Measurements from ENCODE around the gene IGIP. TPM values are rescaled to one million over a fixed set of nuclear protein-coding genes. Genes with fewer than 3 reads are reported as not detected.

The IGIP gene
- polyA plus RNA-seq, 3 donors, result 0.08 to 0.75 TPM; not detected in 1

DNA sequence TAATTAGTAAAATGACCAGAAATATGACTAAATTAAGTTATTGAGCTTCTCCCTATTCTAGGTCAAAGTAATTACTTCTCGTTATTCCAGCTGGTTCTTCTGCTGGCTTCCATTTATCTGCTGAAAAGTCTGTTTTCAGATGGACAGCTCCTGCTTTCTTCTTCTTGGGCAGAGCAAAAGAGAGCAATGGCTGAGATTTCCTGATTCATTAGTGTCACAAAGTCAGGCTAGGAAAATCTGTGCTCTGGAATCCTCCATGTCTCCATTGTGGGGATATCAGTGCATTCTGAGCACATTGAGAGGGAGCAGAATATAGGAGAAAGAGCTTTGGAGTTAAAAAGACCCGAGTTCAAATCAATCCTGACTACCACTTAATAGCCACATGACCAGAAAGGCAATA lies 48.9 kb upstream of the IGIP start:
- no peak overlapping the region for H2AFZ ChIP-seq (ENCODE audit: insufficient read depth, low read depth, low read length, poor library complexity, severe bottlenecking)
- 100% methylated on average over 1 of the region's 2 CpGs for WGBS (ENCODE audit: insufficient coverage)
- H4K20me1 ChIP-seq (ENCODE audit: insufficient read depth, low read length), result no peaks in the 10 kb centered on the region
- Mint-ChIP-seq H3K9me3 (peaks cover 0 to 2% (median 0%) of the 10 kb centered on the region in 7 donors), H3K27ac (no peak overlapping the region), H3K36me3 (no peaks in the 10 kb centered on the region), H3K4me1 (no peaks in the 10 kb centered on the region), H3K4me3 (peak overlapping the region in 1 of 2 donors; percentile 31), H3K27me3 (ENCODE audit: low read depth in 3 of 3) (peaks cover 14 to 48% (median 31%) of the 10 kb centered on the region in 3 donors)
- no peaks in the 10 kb centered on the region for H3K9me3 ChIP-seq (replicated peaks in 1 of 2; ENCODE audit: control insufficient read depth in 1 of 2, insufficient read depth in 1 of 2, low read length in 2 of 2)
- H3K27ac ChIP-seq (ENCODE audit: low read depth in 1 of 2, low read length in 2 of 2), result no peak overlapping the region
- no peak overlapping the region for H3K4me2 ChIP-seq (replicated peaks; ENCODE audit: extremely low read depth, low read length, poor library complexity, severe bottlenecking)
- TF ChIP-seq, protein P1, sequence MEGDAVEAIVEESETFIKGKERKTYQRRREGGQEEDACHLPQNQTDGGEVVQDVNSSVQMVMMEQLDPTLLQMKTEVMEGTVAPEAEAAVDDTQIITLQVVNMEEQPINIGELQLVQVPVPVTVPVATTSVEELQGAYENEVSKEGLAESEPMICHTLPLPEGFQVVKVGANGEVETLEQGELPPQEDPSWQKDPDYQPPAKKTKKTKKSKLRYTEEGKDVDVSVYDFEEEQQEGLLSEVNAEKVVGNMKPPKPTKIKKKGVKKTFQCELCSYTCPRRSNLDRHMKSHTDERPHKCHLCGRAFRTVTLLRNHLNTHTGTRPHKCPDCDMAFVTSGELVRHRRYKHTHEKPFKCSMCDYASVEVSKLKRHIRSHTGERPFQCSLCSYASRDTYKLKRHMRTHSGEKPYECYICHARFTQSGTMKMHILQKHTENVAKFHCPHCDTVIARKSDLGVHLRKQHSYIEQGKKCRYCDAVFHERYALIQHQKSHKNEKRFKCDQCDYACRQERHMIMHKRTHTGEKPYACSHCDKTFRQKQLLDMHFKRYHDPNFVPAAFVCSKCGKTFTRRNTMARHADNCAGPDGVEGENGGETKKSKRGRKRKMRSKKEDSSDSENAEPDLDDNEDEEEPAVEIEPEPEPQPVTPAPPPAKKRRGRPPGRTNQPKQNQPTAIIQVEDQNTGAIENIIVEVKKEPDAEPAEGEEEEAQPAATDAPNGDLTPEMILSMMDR (IDR thresholded peaks at IDR 0.05), result no peak
- no peaks in the 10 kb centered on the region for H3K36me3 ChIP-seq (replicated peaks in 1 of 2; ENCODE audit: control insufficient read depth in 1 of 2, insufficient read depth in 2 of 2, low read length in 2 of 2)
- no peak overlapping the region for H3K4me3 ChIP-seq (replicated peaks in 1 of 3; ENCODE audit: low read depth in 2 of 3, low read length in 3 of 3)
- DNase-seq, result no peak
- H3K4me1 ChIP-seq (ENCODE audit: control insufficient read depth in 1 of 2, insufficient read depth in 2 of 2, low read length in 2 of 2), result no peaks in the 10 kb centered on the region
- peaks cover 13 to 39% of the 10 kb centered on the region in 2 donors for H3K27me3 ChIP-seq (ENCODE audit: control insufficient read depth in 2 of 2, insufficient read depth in 2 of 2, low read length in 2 of 2)
- no peak overlapping the region for H3K9ac ChIP-seq (ENCODE audit: insufficient read depth, low read length, poor library complexity, severe bottlenecking)
- intact Hi-C loops (cut with micrococcal nuclease), result loop anchor here (5.0 kb wide), 1 partner anchor 66 kb away; no protein-coding TSS in a partner anchor
- H3K79me2 ChIP-seq (ENCODE audit: insufficient read depth, low read length), result no peaks in the 10 kb centered on the region

DNA sequence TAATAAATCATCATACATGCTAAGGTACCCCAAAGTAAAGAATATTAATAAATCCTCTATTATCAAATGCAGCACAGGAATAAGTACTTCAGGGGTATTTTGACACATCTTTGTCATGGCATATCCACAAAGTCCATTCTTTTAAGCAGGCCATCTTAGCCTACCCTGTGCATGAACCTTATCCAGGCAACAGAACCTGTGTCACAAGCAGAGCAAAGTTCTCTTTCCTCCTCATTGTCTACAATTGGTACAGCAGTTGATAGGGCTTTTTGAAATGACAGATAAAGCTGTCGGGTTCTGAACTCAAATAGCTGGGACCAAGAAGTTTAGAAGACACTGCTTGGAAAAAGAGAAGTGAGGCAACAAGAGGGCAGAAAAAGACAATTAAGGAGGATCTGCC lies 42.6 kb upstream of the IGIP start:
- TF ChIP-seq, protein P1 (IDR thresholded peaks at IDR 0.05), result no peak
- WGBS (ENCODE audit: insufficient coverage), result 60% methylated on average over 1 of the region's 1 CpG
- Mint-ChIP-seq H3K36me3 (no peaks in the 10 kb centered on the region), H3K4me3 (no peak overlapping the region), H3K27ac (no peak overlapping the region), H3K27me3 (ENCODE audit: low read depth in 3 of 3) (peaks cover 33 to 60% (median 33%) of the 10 kb centered on the region in 3 donors), H3K4me1 (no peaks in the 10 kb centered on the region), H3K9me3 (no peaks in the 10 kb centered on the region)
- intact Hi-C loops (cut with micrococcal nuclease), result no loop called here
- Histone ChIP-seq H3K4me2 (replicated peaks; ENCODE audit: extremely low read depth, low read length, poor library complexity, severe bottlenecking) (no peak overlapping the region), H4K20me1 (ENCODE audit: insufficient read depth, low read length) (no peaks in the 10 kb centered on the region), H3K79me2 (ENCODE audit: insufficient read depth, low read length) (no peaks in the 10 kb centered on the region), H3K4me3 (replicated peaks in 1 of 3; ENCODE audit: low read depth in 2 of 3, low read length in 3 of 3) (no peak overlapping the region), H3K9ac (ENCODE audit: insufficient read depth, low read length, poor library complexity, severe bottlenecking) (no peak overlapping the region), H3K27me3 (ENCODE audit: control insufficient read depth in 2 of 2, insufficient read depth in 2 of 2, low read length in 2 of 2) (peaks cover 33 to 67% of the 10 kb centered on the region in 2 donors), H3K4me1 (ENCODE audit: control insufficient read depth in 1 of 2, insufficient read depth in 2 of 2, low read length in 2 of 2) (no peaks in the 10 kb centered on the region), H2AFZ (ENCODE audit: insufficient read depth, low read depth, low read length, poor library complexity, severe bottlenecking) (no peak overlapping the region), H3K9me3 (replicated peaks in 1 of 2; ENCODE audit: control insufficient read depth in 1 of 2, insufficient read depth in 1 of 2, low read length in 2 of 2) (no peaks in the 10 kb centered on the region), H3K36me3 (replicated peaks in 1 of 2; ENCODE audit: control insufficient read depth in 1 of 2, insufficient read depth in 2 of 2, low read length in 2 of 2) (no peaks in the 10 kb centered on the region), H3K27ac (ENCODE audit: low read depth in 1 of 2, low read length in 2 of 2) (no peak overlapping the region)
- DNase-seq, result no peak
